HG03175 (cell line): ENCODE measurements around the gene KIF13A.
"Not testable (repeated sequence)": the region's sequence is repeated elsewhere in the genome, so short reads cannot be mapped to it uniquely, and the experiment has no call there.

Source experiments
- ATAC-seq: cut with Tn5 transposase; IDR thresholded peaks from one replicate; pipeline ENCODE4 v1.9.1; 2021; ENCODE audit warnings: mild to moderate bottlenecking, moderate library complexity; ENCODE audit not compliant: unreplicated experiment

Gene KIF13A

DNA sequence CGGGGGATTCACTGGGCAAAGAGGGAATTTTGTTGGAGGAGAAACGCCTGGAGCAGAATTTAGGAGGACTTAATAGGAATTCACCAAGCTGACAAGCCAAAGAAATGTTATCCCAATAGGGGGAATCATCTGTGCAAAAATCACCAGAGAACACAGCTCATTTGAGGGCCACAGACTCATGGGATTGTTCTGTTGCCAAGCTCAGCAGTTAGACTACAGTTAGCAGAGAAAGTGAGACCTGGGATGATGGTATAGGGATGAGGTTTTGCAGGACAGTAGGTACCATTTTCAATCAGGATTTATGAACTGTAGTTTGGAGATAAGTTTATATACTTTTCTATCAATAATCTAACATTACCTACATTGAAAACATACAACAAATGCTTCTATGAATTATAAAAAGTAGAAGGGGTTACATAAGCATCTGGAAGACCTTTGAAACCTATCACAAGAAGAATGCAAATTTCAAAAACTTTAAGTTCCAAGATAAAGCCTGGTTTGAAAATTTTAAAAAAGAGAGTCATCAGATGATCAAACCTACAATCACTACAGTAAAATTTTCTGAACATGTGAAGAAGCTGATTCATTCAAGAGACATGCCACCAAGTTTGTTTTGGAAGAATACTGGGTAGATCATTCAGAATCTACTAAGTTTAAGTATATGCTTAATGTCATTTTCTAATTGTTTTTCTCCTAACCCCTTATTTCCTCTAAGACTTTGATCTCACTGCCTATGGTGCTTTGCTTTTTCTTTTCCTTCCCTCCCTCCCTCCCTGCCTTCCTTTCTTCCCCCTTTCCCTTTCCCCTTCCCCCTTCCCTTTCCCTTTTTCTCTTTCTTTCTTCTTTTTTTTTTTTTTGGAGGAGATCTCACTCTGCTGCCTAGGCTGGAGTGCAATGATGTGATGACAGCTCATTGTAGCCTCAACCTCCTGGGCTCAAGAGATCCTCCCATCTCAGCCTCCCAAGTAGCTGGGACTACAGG is 81.5 kb downstream of the KIF13A start:
- no peak for ATAC-seq

DNA sequence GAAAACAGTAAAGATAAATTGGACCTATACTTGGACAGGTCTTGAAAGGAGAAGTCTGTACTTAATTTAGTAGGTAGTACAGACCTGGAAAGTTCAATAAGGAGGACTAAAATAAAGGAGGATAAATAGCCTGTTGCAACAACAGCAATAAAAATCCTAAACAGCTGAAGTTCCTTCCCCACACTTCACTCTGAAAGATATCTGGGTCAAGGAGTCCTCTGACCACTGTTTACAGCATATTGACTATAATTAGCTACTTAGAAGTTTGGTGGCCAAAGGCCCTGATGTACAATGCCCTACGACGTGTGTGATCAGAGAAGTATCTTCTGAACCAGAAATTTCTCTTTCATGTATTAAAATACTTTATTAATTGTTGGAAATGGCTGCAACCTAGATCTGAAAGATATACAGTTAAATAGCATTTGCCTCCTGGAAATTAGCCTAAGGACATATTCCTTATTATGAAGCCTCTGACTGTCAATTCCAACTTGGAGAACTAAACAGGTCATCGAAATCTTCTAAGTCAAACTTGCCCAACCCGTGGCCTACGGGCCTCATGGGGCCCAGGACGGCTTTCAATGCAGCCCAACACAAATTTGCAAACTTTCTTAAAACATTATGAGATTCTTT is 82.8 kb downstream of the KIF13A start:
- ATAC-seq: no peak

DNA sequence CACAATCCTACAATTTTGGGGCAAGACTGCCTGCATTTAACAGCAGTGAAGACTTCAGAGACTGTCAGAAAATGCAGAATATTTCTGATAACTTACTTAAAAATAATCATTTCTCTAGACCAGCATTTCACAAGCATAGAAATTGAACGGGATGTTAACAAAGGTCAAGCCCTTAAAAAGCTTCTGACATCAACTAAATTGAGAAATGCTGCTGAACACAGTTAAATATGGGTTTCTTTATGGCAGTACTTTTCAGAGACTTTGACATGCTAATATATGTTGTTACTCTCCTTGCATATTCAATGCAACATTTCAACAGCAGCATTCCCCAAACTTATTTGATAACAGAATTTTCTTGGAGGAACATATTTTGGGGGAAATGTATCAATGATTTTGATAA is 84.5 kb downstream of the KIF13A start:
- no peak for ATAC-seq

DNA sequence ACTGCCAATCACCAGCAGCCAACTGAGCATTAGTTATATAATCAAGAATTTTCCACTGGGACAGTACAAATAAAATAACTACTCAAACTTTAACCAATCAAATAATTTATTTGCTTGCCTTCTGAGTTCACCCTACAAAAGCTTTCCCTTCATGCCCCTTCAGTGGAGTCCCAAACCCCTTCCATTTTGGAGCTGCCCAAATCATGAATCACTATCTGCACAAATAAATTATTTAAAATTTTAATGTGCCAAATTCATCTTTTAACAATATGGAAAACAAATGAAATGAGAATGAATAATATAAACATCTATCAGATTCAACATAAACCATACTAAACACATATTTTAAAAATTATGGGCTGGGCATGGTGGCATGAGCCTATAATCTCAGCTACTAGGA is 85.9 kb downstream of the KIF13A start:
- no peak for ATAC-seq

DNA sequence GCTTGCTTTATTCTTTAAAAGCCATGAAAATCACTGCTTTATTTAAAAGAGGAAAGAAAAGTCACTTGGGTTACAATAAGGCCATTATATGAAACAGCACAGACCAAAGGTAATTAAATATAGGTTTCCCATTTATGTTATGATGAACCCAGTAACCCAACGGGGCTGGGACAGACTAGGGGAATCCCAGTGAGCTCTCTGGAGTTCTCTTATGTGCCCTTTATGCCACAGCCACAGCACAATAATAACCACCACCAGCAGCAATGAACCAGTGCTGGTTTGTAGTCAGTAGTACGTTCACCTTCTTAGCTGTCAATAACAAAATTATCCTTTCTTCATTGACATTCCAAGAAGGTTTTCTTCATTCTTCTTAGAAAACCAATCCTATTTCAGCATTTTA is 87.4 kb downstream of the KIF13A start:
- ATAC-seq: no peak

DNA sequence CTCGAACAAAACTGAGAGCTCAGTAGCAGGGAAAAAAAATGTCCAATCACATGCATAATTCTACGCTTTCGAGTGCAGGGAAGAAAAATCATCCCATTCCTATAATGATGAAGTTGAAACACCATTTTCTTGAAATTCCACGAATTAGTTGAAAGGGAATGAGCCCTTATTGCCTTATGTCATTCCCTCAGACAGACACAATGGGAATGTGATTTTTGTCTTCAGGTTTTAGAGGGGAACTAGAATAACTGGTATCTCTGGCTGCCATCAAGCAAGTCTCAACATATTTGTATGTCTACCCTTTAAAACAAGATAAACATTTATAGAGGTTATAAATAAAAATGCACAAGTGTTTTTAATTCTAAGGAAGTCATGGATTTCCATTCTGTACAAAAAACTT is 87.9 kb downstream of the KIF13A start:
- no peak for ATAC-seq

DNA sequence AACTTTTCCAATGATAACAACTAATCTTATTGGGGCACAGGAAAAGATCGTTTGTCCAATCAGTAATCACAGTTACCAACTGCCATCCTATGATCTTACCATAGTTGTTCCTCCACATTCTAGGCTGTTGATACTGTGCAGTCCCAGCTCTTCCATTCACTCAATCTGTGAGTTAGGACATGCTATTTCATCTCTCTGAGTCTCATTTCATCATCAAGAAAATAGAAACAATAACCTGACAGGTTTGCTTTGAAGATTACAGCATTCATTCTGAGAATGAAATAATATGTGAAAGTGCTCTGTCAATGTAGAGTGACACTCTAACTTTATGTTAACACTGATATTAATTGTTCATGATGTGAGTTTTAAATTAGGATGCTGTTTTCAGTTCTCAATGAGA is 89.8 kb downstream of the KIF13A start:
- no peak for ATAC-seq

DNA sequence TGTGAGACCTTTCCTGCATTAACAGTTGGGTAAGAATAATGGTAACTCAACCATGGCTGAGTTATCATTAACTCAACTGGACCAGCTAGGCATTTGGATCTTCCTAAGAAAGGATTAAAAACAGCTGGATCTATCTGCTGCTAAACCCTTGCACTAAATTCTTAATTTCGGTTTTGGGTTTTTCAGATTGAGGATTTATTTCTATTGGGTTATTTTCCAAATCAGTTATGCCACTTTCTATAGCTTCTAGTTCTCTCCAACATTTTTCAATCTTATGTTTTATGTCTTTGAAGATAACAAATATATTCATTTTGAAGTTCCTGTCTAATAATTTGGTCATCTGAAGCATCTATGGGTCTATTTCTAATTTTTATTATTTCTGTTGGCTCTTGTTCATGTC is 92.5 kb downstream of the KIF13A start:
- ATAC-seq: no peak

DNA sequence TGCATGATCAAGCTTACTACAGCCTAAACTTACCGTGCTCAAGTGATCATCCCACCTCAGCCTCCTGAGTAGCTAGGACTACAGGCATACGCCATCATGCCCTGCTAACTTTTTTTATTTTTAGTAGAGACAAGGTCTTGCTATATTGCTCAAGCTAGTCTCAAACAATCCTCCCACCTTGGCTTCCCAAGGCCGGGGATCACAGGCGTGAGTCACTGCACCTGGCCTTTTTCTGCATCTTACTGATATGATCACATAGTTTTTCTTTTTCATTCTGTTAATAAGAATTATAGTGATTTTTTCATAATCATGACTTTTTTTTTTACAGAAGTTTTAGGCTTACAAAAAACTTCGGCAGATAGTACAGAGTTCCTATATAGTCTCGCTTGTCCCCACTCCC is 93.2 kb downstream of the KIF13A start:
- no peak for ATAC-seq

DNA sequence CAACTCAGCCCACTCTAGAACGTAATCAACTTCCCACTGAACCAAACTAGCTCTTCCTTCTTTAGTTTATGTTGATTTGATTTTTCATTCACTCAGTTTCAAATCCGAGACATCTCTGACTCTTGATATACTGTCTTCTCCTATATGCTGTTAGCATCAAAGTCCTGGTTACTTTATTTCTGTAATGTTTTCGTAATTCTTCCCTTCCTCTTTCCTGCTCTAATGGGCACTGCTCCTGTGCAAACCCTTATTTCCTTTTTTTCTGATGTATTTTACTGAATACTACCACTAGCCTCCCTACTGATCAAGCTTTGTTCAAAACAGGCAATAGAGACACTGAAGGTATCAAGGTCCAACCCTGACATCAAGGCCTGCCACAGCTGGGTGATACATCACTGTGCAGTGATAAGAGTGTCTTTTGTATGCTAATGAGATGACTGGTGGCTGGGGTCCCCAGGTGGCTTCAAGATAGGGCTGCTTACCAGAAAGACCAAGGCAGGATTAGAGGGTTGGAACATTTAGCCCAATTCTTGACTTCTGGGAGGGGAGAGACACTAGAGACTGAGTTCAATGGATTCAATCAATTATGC is 95.2 kb downstream of the KIF13A start:
- ATAC-seq: no peak

DNA sequence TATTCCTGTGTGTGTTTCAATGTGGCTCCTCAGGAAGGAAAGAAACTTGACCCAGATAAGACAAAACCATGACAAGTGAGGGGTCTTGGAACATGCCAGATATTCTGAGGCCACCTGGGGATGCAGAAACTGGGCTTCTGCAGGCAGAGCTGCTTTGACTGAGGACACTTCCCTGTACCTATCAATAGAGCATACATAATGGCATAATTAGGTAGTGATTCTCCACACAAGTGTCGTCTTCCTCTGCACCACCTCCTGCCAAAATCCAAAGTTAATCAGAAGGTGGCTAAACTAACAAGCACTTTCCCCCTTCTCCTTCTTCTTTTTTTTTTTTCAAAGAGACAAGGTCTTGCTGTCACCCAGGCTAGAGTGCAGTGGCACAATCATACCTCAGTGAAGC is 97.1 kb downstream of the KIF13A start:
- no peak for ATAC-seq

DNA sequence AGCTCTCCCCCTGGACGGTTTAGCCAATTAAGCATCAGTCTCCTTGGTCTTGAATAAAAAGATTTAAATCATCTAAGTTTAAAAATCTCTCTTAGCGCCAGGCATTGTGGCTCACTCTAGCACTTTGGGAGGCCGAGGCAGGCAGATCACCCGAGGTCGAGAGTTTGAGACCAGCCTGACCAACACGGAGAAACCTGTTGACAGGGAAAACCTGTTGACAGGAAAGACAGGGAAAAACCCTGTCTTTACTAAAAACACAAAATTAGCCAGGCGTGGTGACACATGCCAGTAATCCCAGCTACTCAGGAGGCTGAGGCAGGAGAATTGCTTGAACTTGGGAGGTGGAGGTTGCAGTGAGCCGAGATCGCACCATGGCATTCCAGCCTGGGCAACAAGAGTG is 97.7 kb downstream of the KIF13A start:
- not testable (repeated sequence) for ATAC-seq

DNA sequence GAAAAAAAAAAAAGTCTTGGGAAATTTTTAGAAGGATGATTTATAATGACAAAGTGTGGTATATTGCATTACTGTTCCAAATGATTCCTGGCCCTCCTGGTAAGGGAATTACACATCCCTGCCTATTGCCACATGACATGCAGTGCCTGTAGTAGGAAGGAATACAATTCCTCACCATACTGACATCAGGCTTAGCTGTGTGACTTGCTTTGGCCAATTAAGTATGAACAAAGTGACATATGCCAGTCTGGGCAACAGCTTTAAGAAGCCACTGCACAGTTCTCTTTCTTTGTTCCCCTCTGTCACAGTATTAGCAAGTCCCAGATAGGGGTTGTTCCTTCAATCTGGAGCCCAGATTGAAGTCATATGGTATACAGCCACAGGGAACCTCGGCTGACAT is 100.5 kb downstream of the KIF13A start:
- ATAC-seq: no peak

DNA sequence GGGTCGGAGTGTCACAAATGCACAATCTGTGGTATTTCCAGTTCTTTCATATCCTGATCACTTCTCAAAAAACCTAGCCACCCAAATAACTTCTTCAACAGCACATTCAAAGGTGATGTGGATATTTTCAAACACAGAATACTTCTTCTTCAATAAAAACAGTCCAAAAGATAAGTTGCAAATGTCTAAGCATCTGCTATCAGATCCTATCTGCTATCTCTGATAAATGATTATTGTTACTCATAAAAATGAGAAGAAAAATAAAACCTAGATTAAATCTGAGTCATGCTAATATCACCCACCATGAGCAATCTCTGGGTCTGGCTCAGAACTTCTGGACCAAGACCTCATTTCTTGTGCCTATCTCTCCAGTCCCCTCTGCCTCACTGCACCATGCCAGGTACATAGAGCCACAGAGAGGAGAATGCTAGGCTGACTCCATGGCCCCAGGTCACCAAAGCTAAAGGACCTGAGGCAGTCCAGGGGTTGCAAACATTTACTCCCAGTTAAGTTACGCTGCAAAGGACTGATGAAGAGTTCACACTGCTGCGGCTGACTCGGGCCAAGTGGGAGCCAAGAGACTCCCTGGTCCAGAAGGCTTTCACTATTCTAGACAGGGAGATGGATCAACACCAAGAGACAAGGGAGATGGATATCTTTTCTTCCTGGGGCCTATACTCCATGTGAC is 101.4 kb downstream of the KIF13A start:
- ATAC-seq: no peak

DNA sequence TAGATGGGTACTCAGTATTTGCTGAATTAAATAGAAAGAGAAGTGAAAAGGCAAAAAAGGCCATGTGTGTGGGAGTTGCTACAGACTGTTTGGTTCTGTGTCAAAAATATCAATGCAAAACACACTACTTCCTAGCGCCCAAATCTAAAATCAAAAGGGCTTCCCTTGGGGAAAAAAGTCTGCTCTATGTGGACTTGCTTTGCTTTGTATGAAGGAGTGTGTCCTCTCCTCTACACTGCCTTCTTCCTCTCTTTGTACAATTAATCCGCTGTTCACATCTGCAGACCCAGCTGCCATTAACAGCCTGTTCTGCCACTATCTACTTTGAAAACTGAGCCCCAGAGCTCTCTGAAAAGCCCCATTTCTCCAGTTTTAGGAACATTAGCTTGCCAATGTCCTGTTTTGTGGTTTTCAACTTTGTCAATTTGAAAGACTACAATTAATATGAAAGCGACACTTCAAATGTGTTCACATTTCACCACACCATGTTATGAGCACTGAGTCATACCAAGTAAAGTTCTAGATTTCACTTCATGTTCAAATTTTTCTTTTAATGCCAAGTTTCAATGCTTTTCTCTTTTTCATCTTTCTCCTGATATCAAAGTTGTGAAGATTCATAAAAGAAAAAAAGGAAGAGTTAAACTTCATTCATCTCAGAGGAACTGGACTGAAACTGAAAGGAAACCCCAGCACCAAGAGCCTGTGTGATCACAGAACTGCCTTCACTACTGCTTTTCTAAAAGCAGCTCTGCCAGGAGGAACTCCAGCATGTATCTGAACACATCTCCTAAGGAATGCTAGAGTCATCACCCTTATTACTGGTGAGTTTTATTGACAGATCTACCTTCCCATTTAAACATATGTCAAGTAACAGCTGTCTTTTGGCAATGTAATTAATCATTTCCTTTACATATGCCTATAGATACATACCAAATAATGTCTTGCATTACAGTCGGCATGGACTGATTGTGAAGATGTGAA is 102.6 kb downstream of the KIF13A start:
- peak; percentile 87 for ATAC-seq

DNA sequence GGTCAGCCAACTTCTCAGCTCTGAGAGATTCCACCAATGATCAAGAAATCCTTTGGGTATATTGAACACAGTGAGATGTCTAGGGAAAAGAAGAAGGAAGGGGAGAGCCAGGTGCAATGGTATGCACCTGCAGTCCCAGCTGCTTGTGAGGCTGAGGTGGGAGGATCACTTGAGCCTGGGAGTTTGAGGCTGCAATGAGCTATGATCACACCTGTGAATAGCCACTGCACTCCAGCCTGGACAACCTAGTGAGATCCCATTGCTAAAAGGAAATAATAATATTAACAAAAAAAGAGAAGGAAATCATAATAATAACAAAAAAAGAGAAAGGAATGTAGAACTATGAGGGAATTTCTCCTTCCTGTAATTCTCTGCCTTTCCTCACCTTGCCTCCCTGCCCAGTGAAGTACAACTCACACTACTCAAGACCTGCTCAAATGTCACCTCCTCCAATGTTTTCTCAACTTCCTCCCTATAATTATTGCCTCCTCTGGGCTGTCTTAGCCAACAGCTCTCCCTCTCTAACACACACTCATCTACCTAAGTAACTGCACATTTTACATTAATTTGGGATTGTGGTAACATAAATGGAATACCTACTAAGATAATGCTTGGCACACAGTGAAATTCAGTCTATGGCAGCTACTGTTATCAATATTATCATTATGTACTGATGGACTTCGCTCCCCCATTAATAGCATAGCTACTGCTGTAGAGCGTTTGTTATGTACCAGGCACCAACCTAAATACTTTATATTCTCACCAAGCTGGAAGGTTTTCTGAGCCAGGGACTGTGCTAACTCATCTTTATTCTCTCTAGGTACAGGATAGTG is 103.6 kb downstream of the KIF13A start:
- peak; percentile 1 for ATAC-seq

DNA sequence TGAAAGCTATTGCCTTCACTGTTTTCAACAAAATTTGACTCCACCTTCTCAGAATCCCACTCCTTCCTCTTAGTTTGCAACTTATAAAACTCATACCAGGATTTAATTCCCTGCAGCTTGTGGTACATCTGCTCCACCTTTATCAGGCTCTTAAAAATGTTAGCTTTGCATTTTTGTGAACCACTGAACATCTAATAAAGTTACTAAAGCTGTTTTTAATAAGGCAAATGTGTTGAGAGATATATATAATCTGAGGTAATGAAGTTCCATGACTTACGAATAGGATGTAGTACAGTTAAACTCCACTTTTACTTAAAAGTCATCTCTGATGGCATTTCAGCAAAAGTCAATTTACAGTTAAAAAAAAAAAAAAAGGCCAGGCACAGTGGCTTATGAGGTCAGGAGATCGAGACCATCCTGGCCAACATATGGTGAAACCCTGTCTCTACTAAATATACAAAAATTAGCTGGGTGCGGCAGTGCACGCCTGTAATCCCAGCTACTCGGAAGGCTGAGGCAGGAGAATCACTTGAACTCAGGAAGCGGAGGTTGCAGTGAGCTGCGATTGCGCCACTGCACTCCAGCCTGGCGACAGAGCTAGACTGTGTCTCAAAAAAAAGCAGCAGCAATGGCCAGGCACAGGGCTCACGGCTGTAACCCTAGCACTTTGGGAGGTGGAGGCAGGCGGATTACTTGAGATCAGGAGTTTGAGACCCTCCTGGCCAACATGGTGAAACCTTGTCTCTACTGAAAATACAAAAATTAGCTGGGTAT is 106.2 kb downstream of the KIF13A start:
- no peak for ATAC-seq

DNA sequence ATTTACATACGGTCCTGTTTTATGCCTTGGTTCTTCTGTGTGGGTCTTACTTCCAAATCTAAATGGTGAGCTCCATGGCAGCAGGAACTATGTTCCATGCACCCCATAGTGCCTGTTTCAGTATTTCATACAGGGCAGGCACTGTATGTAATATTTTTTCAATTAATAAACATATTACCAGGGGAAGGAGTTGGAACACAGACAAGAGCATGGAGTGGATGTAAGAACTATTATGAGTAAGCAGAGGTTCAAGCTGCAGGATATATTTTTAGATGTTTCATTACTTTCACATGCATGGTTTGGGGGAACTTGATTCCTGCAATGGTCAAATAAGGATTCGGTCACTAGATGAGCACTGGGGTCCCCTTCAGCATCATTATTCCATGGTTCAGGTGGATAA is 108.3 kb downstream of the KIF13A start:
- no peak for ATAC-seq

DNA sequence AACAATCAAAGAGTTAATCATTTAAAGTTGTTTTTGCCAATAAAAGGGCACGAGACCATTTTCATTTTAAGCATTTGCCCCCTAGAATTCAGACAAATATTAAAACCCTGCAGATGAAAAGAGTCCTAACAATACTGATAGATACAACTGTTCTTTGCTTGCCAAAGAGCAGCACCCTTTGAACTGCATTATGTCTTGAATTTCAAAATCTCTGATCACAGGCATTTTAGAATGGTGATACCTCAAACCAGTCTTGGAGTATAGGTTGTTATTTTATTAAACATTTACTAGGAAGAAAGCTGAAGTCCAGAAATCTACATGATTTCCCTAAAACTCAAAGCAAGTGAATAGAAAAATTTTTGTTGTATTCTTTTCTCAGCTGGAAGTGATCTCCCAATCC is 108.7 kb downstream of the KIF13A start:
- no peak for ATAC-seq
